MM.1S (cell line): ENCODE results near the gene CFAP61.

Source experiments
- DNase-seq: peaks from one replicate; pipeline ENCODE4 v3.0.0-alpha.2; 2015
- H2AFZ ChIP-seq: fragments of 300-600 bp; sonication (generic); 2 replicates; pipeline ENCODE4 v1.6.0; 2016; ENCODE audit warnings: antibody characterized with exemption, low read length
- H3F3A ChIP-seq: fragments of 300-600 bp; sonication (generic); 2 replicates; pipeline ENCODE4 v1.6.1; 2016; ENCODE audit warnings: mild to moderate bottlenecking, antibody characterized with exemption, low read length, moderate library complexity, mixed read lengths; ENCODE audit not compliant: insufficient read depth
- H3K27ac ChIP-seq: fragments of 300-600 bp; sonication (generic); 2 replicates; pipeline ENCODE4 v1.5.1; 2016; ENCODE audit warnings: mild to moderate bottlenecking, low read length
- H3K27me3 ChIP-seq: fragments of 300-600 bp; sonication (generic); replicated peaks from 2 replicates; pipeline ENCODE4 v1.6.0; 2016; ENCODE audit warnings: low read length; ENCODE audit not compliant: insufficient read depth
- H3K36me3 ChIP-seq: fragments of 300-600 bp; sonication (generic); replicated peaks from 2 replicates; pipeline ENCODE4 v1.6.1; 2016; ENCODE audit warnings: mild to moderate bottlenecking, low read length, mixed read lengths; ENCODE audit not compliant: insufficient read depth
- H3K4me1 ChIP-seq: fragments of 300-600 bp; sonication (generic); 2 replicates; pipeline ENCODE4 v1.6.1; 2016; ENCODE audit warnings: low read length, mixed read lengths
- H3K4me2 ChIP-seq: fragments of 300-600 bp; sonication (generic); 2 replicates; pipeline ENCODE4 v1.6.0; 2016; ENCODE audit warnings: low read depth, low read length
- H3K4me3 ChIP-seq: fragments of 300-600 bp; sonication (generic); 2 replicates; pipeline ENCODE4 v1.5.1; 2016; ENCODE audit warnings: low read length, mixed read lengths
- H3K79me2 ChIP-seq: fragments of 300-600 bp; sonication (generic); 2 replicates; pipeline ENCODE4 v1.6.1; 2016; ENCODE audit warnings: mixed run types, low read length, mixed read lengths
- H3K9ac ChIP-seq: fragments of 300-600 bp; sonication (generic); 2 replicates; pipeline ENCODE4 v1.6.1; 2016; ENCODE audit warnings: low read length, mixed read lengths
- H3K9me2 ChIP-seq: fragments of 300-600 bp; sonication (generic); replicated peaks from 2 replicates; pipeline ENCODE4 v1.6.1; 2016; ENCODE audit warnings: mild to moderate bottlenecking, low read length, mixed read lengths; ENCODE audit not compliant: insufficient read depth
- H3K9me3 ChIP-seq: fragments of 300-600 bp; sonication (generic); replicated peaks from 2 replicates; pipeline ENCODE4 v1.6.1; 2016; ENCODE audit warnings: mild to moderate bottlenecking, low read length, mixed read lengths; ENCODE audit not compliant: insufficient read depth
- H4K20me1 ChIP-seq: fragments of 300-600 bp; sonication (generic); 2 replicates; pipeline ENCODE4 v1.6.1; 2016; ENCODE audit warnings: mild to moderate bottlenecking, low read length, moderate library complexity, mixed read lengths; ENCODE audit not compliant: insufficient read depth
- CTCF ChIP-seq: fragments of 300-600 bp; sonication (generic); IDR thresholded peaks from 2 replicates; pipeline ENCODE4 v1.5.1; 2016; ENCODE audit warnings: antibody characterized with exemption, low read length, mixed read lengths
- EZH2 ChIP-seq: fragments of 300-600 bp; sonication (generic); optimal IDR thresholded peaks from 2 replicates; pipeline ENCODE3; 2017; ENCODE audit warnings: low read depth, mild to moderate bottlenecking, antibody characterized with exemption, low read length, mixed read lengths
- EZH2phosphoT487 ChIP-seq: fragments of 300-600 bp; sonication (generic); IDR thresholded peaks from 2 replicates; pipeline ENCODE4 v1.6.1; 2018; ENCODE audit warnings: antibody characterized with exemption, low read length

The CFAP61 gene

GRCh38 chr20:20212675-20213096 is 160.4 kb downstream of the CFAP61 start:
- Histone ChIP-seq H3K27ac (no peak overlapping the region), H3K27me3 (no peaks in the 10 kb centered on the region), H3K4me2 (no peak overlapping the region), H3K4me3 (no peak overlapping the region), H3F3A (peaks cover 12% of the 10 kb centered on the region), H3K9ac (no peak overlapping the region), H3K36me3 (no peaks in the 10 kb centered on the region), H3K79me2 (no peaks in the 10 kb centered on the region), H2AFZ (no peak overlapping the region), H4K20me1 (no peaks in the 10 kb centered on the region), H3K9me2 (no peaks in the 10 kb centered on the region), H3K4me1 (peaks cover 32% of the 10 kb centered on the region), H3K9me3 (no peaks in the 10 kb centered on the region)
- TF ChIP-seq EZH2 (no peak), CTCF (no peak), EZH2phosphoT487 (no peak)
- no peak for DNase-seq

- Histone ChIP-seq H3K9ac (no peak overlapping the region), H3K9me3 (no peaks in the 10 kb centered on the region), H3K4me3 (no peak overlapping the region), H4K20me1 (no peaks in the 10 kb centered on the region), H3K79me2 (no peaks in the 10 kb centered on the region), H3K9me2 (no peaks in the 10 kb centered on the region), H2AFZ (no peak overlapping the region), H3K4me2 (no peak overlapping the region), H3K27ac (no peak overlapping the region), H3K4me1 (peaks cover 25% of the 10 kb centered on the region), H3K27me3 (no peaks in the 10 kb centered on the region), H3K36me3 (no peaks in the 10 kb centered on the region), H3F3A (0 out of 2 replicates have a peak, but pooled peaks cover 4% of the 10 kb centered on the region)
- no peak for TF ChIP-seq EZH2
- TF ChIP-seq CTCF, result no peak
- TF ChIP-seq EZH2phosphoT487, result no peak
- DNase-seq, result no peak
These were observed 161.3 kb downstream of the CFAP61 start for GRCh38 chr20:20213526-20214121.

GRCh38 chr20:20214757-20215275 is 162.5 kb downstream of the CFAP61 start:
- Histone ChIP-seq H3K36me3 (no peaks in the 10 kb centered on the region), H3K27me3 (no peaks in the 10 kb centered on the region), H3K9me3 (no peaks in the 10 kb centered on the region), H3K4me3 (no peak overlapping the region), H3K27ac (no peak overlapping the region), H3F3A (0 out of 2 replicates have a peak, but pooled peaks cover 4% of the 10 kb centered on the region), H2AFZ (no peak overlapping the region), H3K4me1 (peaks cover 14% of the 10 kb centered on the region), H3K4me2 (no peak overlapping the region), H3K9ac (no peak overlapping the region), H3K9me2 (no peaks in the 10 kb centered on the region), H4K20me1 (no peaks in the 10 kb centered on the region), H3K79me2 (no peaks in the 10 kb centered on the region)
- no peak for TF ChIP-seq EZH2
- TF ChIP-seq EZH2phosphoT487, result no peak
- no peak for TF ChIP-seq CTCF
- no peak for DNase-seq
